ENCODE measurements around the gene S100Z. TPM values are rescaled to one million over a fixed set of nuclear protein-coding genes. Genes with fewer than 3 reads are reported as not detected.
"Not testable (repeated sequence)": the region's sequence is repeated elsewhere in the genome, so short reads cannot be mapped to it uniquely, and the experiment has no call there.

Gene S100Z
- total and polyA plus RNA-seq, 2 experiments from 2014 or later, result not detected

- WGBS, 2 experiments (ENCODE audit: low coverage in 1 of 2, low lambda C conversion rate in 2 of 2, missing lambda C conversion rate in 2 of 2), result 82 to 85% methylated on average over 3 of the region's 3 CpGs
- Histone ChIP-seq H3K4me3 (no peak overlapping the region), H3K36me3 (ENCODE audit: low read depth) (no peaks in the 10 kb centered on the region), H4K20me1 (ENCODE audit: insufficient read depth) (no peaks in the 10 kb centered on the region), H3K79me2 (ENCODE audit: insufficient read depth) (no peaks in the 10 kb centered on the region), H3K27ac (no peak overlapping the region), H3K4me2 (ENCODE audit: unreplicated experiment) (no peak overlapping the region), H3K27me3 (replicated peaks; ENCODE audit: insufficient read depth) (no peaks in the 10 kb centered on the region), H3K4me1 (ENCODE audit: insufficient read depth) (no peaks in the 10 kb centered on the region), H3K9me3 (ENCODE audit: low read depth) (no peaks in the 10 kb centered on the region), H2AFZ (no peak overlapping the region), H3F3A (ENCODE audit: insufficient read depth) (no peaks in the 10 kb centered on the region), H3K9me2 (ENCODE audit: insufficient read depth) (no peaks in the 10 kb centered on the region), H3K9ac (no peak overlapping the region)
- in situ Hi-C loops (cut with MboI), result no loop called here
- no peak for DNase-seq
- no peak for TF ChIP-seq EZH2 (IDR thresholded peaks at IDR 0.05; ENCODE audit: insufficient read depth, poor library complexity, severe bottlenecking)
- no peak for TF ChIP-seq EZH2phosphoT487 (IDR thresholded peaks at IDR 0.05; ENCODE audit: insufficient read depth, low read depth)
Observed at GRCh38 chr5:76855961-76856360, 6.1 kb downstream of the S100Z start.

GRCh38 chr5:76856800-76857199 is 7.0 kb downstream of the S100Z start:
- H3K27ac ChIP-seq; H3K27me3 ChIP-seq (replicated peaks; ENCODE audit: insufficient read depth); H3K9ac ChIP-seq; H3K79me2 ChIP-seq (ENCODE audit: insufficient read depth); H4K20me1 ChIP-seq (ENCODE audit: insufficient read depth); H3F3A ChIP-seq (ENCODE audit: insufficient read depth); H3K9me2 ChIP-seq (ENCODE audit: insufficient read depth); H3K4me3 ChIP-seq; H2AFZ ChIP-seq; in situ Hi-C loops (cut with MboI); H3K9me3 ChIP-seq (ENCODE audit: low read depth); H3K36me3 ChIP-seq (ENCODE audit: low read depth); DNase-seq; H3K4me1 ChIP-seq (ENCODE audit: insufficient read depth); H3K4me2 ChIP-seq (ENCODE audit: unreplicated experiment): not testable (repeated sequence)
- 49 to 64% methylated on average over 4 of the region's 4 CpGs for WGBS, 2 experiments (ENCODE audit: low coverage in 1 of 2, low lambda C conversion rate in 2 of 2, missing lambda C conversion rate in 2 of 2)

- Histone ChIP-seq H3K27me3 (replicated peaks; ENCODE audit: insufficient read depth) (no peaks in the 10 kb centered on the region), H3F3A (ENCODE audit: insufficient read depth) (no peaks in the 10 kb centered on the region), H3K4me1 (ENCODE audit: insufficient read depth) (no peaks in the 10 kb centered on the region), H3K9me2 (ENCODE audit: insufficient read depth) (no peaks in the 10 kb centered on the region), H4K20me1 (ENCODE audit: insufficient read depth) (no peaks in the 10 kb centered on the region), H3K4me2 (ENCODE audit: unreplicated experiment) (no peak overlapping the region), H3K79me2 (ENCODE audit: insufficient read depth) (no peaks in the 10 kb centered on the region), H3K9me3 (ENCODE audit: low read depth) (no peaks in the 10 kb centered on the region), H3K9ac (no peak overlapping the region), H3K36me3 (ENCODE audit: low read depth) (no peaks in the 10 kb centered on the region), H2AFZ (no peak overlapping the region), H3K4me3 (no peak overlapping the region), H3K27ac (no peak overlapping the region)
- 77% methylated on average over 10 of the region's 10 CpGs for WGBS, 2 experiments (ENCODE audit: low coverage in 1 of 2, low lambda C conversion rate in 2 of 2, missing lambda C conversion rate in 2 of 2)
- TF ChIP-seq EZH2phosphoT487 (IDR thresholded peaks at IDR 0.05; ENCODE audit: insufficient read depth, low read depth) (no peak), EZH2 (IDR thresholded peaks at IDR 0.05; ENCODE audit: insufficient read depth, poor library complexity, severe bottlenecking) (no peak)
- in situ Hi-C loops (cut with MboI), result no loop called here
- DNase-seq, result no peak
Observed at GRCh38 chr5:76859591-76860247, 9.9 kb downstream of the S100Z start.

GRCh38 chr5:76861612-76862011 is 11.8 kb downstream of the S100Z start:
- Histone ChIP-seq H4K20me1 (ENCODE audit: insufficient read depth) (no peaks in the 10 kb centered on the region), H3K4me3 (no peak overlapping the region), H3K9me2 (ENCODE audit: insufficient read depth) (no peaks in the 10 kb centered on the region), H3K27me3 (replicated peaks; ENCODE audit: insufficient read depth) (no peaks in the 10 kb centered on the region), H3K79me2 (ENCODE audit: insufficient read depth) (no peaks in the 10 kb centered on the region), H3K4me1 (ENCODE audit: insufficient read depth) (no peaks in the 10 kb centered on the region), H3K9me3 (ENCODE audit: low read depth) (no peaks in the 10 kb centered on the region), H3K4me2 (ENCODE audit: unreplicated experiment) (no peak overlapping the region), H2AFZ (no peak overlapping the region), H3K36me3 (ENCODE audit: low read depth) (no peaks in the 10 kb centered on the region), H3F3A (ENCODE audit: insufficient read depth) (no peaks in the 10 kb centered on the region), H3K9ac (no peak overlapping the region), H3K27ac (no peak overlapping the region)
- no peak for TF ChIP-seq EZH2 (IDR thresholded peaks at IDR 0.05; ENCODE audit: insufficient read depth, poor library complexity, severe bottlenecking)
- 63 to 68% methylated on average over 5 of the region's 5 CpGs for WGBS, 2 experiments (ENCODE audit: low coverage in 1 of 2, low lambda C conversion rate in 2 of 2, missing lambda C conversion rate in 2 of 2)
- in situ Hi-C loops (cut with MboI), result no loop called here
- no peak for DNase-seq

- whole genome bisulfite sequencing, 2 experiments (ENCODE audit: low coverage in 1 of 2, low lambda C conversion rate in 2 of 2, missing lambda C conversion rate in 2 of 2), result 11 to 19% methylated on average over 1 of the region's 1 CpG
- no peak overlapping the region for H3K27ac ChIP-seq
- H3K36me3 ChIP-seq (ENCODE audit: low read depth), result no peaks in the 10 kb centered on the region
- no peak overlapping the region for H3K9ac ChIP-seq
- H2AFZ ChIP-seq, result no peak overlapping the region
- H4K20me1 ChIP-seq (ENCODE audit: insufficient read depth), result no peaks in the 10 kb centered on the region
- no peak for DNase-seq
- no peaks in the 10 kb centered on the region for H3K9me2 ChIP-seq (ENCODE audit: insufficient read depth)
- no peaks in the 10 kb centered on the region for H3K9me3 ChIP-seq (ENCODE audit: low read depth)
- no peak for TF ChIP-seq EZH2phosphoT487 (IDR thresholded peaks at IDR 0.05; ENCODE audit: insufficient read depth, low read depth)
- TF ChIP-seq EZH2 (IDR thresholded peaks at IDR 0.05; ENCODE audit: insufficient read depth, poor library complexity, severe bottlenecking), result no peak
- no peaks in the 10 kb centered on the region for H3K4me1 ChIP-seq (ENCODE audit: insufficient read depth)
- H3K4me2 ChIP-seq (ENCODE audit: unreplicated experiment), result no peak overlapping the region
- H3K79me2 ChIP-seq (ENCODE audit: insufficient read depth), result no peaks in the 10 kb centered on the region
- no peaks in the 10 kb centered on the region for H3F3A ChIP-seq (ENCODE audit: insufficient read depth)
- H3K4me3 ChIP-seq, result no peak overlapping the region
- H3K27me3 ChIP-seq (replicated peaks; ENCODE audit: insufficient read depth), result no peaks in the 10 kb centered on the region
- in situ Hi-C loops (cut with MboI), result no loop called here
Observed at GRCh38 chr5:76863001-76863400, 13.2 kb downstream of the S100Z start.
